ENCODE results near the gene CHMP6. TPM values are rescaled to one million over a fixed set of nuclear protein-coding genes. Genes with fewer than 3 reads are reported as not detected.

Gene CHMP6
- total RNA-seq, 2 experiments from 2014 or later: 13.9 to 16.7 TPM

DNA sequence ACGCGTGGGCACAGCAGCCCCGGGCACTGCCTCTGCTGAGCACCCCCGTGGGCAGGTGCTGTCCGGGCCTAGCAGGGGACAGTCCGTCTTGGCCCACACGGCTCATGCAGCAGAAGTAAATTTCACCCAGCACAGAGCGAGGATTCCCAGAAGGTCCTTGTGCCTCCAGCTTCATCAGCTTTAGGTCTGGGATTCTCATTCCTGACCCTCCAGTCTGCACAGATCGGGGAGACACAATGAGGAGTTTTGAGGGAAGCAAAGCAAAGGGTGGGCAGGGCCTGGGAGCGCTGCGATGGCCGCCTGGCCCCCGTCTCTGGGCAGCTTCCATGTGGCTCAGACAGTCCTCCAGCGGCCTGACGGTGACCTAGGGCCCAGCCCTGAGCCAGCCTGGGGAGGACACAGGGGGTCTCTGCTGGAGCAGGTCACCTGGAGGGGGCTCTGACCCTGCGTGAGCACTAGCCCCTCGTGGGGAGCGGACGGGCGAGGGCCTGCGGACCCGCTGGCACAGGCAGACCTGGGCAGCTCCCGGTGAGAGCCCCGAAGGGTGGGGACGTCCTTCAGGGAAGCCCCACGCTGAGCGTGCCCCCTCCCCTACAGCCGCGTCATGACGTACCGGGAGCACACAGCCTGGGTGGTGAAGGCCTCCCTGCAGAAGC lies 30.7 kb upstream of the CHMP6 start:
- intact Hi-C loops (cut with micrococcal nuclease): no loop called here
- no peak for DNase-seq
- Mint-ChIP-seq H3K4me1 (ENCODE audit: low read depth) (no peaks in the 10 kb centered on the region), H3K9me3 (no peaks in the 10 kb centered on the region), H3K27ac (no peak overlapping the region), H3K4me3 (no peak overlapping the region), H3K27me3 (no peaks in the 10 kb centered on the region), H3K36me3 (ENCODE audit: low read depth) (peaks cover 4% of the 10 kb centered on the region)
- no peak for ATAC-seq
- CTCF ChIA-PET: no interaction called here
- POLR2A ChIA-PET: no interaction called here
- TF ChIP-seq, protein P1, sequence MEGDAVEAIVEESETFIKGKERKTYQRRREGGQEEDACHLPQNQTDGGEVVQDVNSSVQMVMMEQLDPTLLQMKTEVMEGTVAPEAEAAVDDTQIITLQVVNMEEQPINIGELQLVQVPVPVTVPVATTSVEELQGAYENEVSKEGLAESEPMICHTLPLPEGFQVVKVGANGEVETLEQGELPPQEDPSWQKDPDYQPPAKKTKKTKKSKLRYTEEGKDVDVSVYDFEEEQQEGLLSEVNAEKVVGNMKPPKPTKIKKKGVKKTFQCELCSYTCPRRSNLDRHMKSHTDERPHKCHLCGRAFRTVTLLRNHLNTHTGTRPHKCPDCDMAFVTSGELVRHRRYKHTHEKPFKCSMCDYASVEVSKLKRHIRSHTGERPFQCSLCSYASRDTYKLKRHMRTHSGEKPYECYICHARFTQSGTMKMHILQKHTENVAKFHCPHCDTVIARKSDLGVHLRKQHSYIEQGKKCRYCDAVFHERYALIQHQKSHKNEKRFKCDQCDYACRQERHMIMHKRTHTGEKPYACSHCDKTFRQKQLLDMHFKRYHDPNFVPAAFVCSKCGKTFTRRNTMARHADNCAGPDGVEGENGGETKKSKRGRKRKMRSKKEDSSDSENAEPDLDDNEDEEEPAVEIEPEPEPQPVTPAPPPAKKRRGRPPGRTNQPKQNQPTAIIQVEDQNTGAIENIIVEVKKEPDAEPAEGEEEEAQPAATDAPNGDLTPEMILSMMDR (IDR thresholded peaks at IDR 0.05): no peak

DNA sequence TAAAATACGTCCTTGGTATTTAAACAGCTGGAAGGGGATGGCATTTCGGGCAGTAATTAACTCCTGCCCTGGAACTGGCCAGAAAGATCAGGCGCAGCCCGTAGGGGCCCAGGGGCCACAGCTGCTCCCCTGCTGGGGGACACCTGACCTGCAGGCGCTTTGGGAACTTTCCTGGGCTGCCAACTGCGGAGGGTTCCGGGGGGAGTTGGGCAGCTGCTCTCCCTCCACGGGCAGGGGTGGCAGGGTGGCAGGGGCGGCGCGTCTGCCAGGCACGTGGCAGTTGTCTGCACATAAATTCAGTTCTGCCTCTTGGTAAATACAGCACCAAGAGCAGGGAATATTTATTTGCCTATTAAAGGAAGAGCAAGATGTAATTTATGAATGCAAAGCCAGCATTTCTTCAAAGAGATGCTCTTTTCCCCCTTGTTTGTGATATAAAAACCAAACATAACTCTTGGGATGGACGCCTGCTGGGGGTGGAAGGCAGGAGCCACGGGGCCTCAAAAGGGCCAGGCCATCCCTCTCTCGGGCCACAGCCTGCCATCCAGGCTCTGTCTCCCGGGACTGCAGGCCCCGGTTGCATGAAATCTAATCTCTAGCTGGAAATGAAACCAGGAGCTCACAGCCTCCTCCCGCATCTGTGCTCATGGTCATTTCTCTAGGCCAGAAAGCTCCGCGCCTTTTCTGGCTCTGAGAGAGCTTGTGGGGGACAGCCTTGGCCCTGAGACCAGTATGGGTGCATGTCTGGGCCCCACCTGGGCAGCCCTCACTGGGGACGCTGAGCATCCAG lies 29.9 kb upstream of the CHMP6 start:
- ChIA-PET POLR2A (no interaction called here), CTCF (no interaction called here)
- DNase-seq (no peak), ATAC-seq (no peak)
- no peaks in the 10 kb centered on the region for H3K27me3 Mint-ChIP-seq
- no peak overlapping the region for H3K27ac Mint-ChIP-seq
- H3K4me3 Mint-ChIP-seq: no peak overlapping the region
- peaks cover 4% of the 10 kb centered on the region for H3K36me3 Mint-ChIP-seq (ENCODE audit: low read depth)
- TF ChIP-seq, protein P1 (IDR thresholded peaks at IDR 0.05): peak; percentile 17
- intact Hi-C loops (cut with micrococcal nuclease): no loop called here
- no peaks in the 10 kb centered on the region for H3K4me1 Mint-ChIP-seq (ENCODE audit: low read depth)
- no peaks in the 10 kb centered on the region for H3K9me3 Mint-ChIP-seq

GRCh38 chr17:80962356-80963329 lies 29.0 kb upstream of the CHMP6 start:
- intact Hi-C loops (cut with micrococcal nuclease): no loop called here
- ChIA-PET CTCF (no interaction called here), POLR2A (no interaction called here)
- no peak for ATAC-seq
- H3K27me3 Mint-ChIP-seq: no peaks in the 10 kb centered on the region
- no peaks in the 10 kb centered on the region for H3K9me3 Mint-ChIP-seq
- no peak overlapping the region for H3K27ac Mint-ChIP-seq
- TF ChIP-seq, protein P1 (IDR thresholded peaks at IDR 0.05): no peak
- H3K4me3 Mint-ChIP-seq: no peak overlapping the region
- no peak for DNase-seq
- H3K4me1 Mint-ChIP-seq (ENCODE audit: low read depth): no peaks in the 10 kb centered on the region
- H3K36me3 Mint-ChIP-seq (ENCODE audit: low read depth): peaks cover 4% of the 10 kb centered on the region

GRCh38 chr17:80963812-80964543 lies 27.7 kb upstream of the CHMP6 start:
- no peaks in the 10 kb centered on the region for H3K9me3 Mint-ChIP-seq
- DNase-seq (no peak), ATAC-seq (no peak)
- H3K36me3 Mint-ChIP-seq (ENCODE audit: low read depth): peaks cover 4% of the 10 kb centered on the region
- intact Hi-C loops (cut with micrococcal nuclease): no loop called here
- TF ChIP-seq, protein P1 (IDR thresholded peaks at IDR 0.05): no peak
- no peak overlapping the region for H3K27ac Mint-ChIP-seq
- H3K4me1 Mint-ChIP-seq (ENCODE audit: low read depth): no peaks in the 10 kb centered on the region
- H3K4me3 Mint-ChIP-seq: no peak overlapping the region
- no peaks in the 10 kb centered on the region for H3K27me3 Mint-ChIP-seq
- POLR2A ChIA-PET: no interaction called here
- CTCF ChIA-PET: no interaction called here

Measured in activated CD8-positive, alpha-beta T cell treated with anti-CD3 and anti-CD28 coated beads for 36 hours (primary cell).